Body of pancreas (tissue), 4 donors: ENCODE data around the gene DAGLB. TPM values are rescaled to one million over a fixed set of nuclear protein-coding genes. Genes with fewer than 3 reads are reported as not detected.
"Not testable (repeated sequence)": the region's sequence is repeated elsewhere in the genome, so short reads cannot be mapped to it uniquely, and the experiment has no call there.

Source experiments
- ATAC-seq: fragments of 150-250 bp; one replicate; pipeline ENCODE4 v1.9.1; 2016
- DNase-seq, 4 donors: peaks; one replicate each; pipeline ENCODE4 v3.0.0-alpha.2; 2019
- H3K27ac ChIP-seq, 4 donors: fragments of 200-600 bp; sonication (generic); 1 replicate in 3 of 4; 2 replicates in 1 of 4; pipeline versions ENCODE4 v1.5.1 to v1.6.1; 2016 to 2019; ENCODE audit warnings: mild to moderate bottlenecking in 1 of 4, mixed read lengths in 1 of 4, moderate library complexity in 1 of 4
- H3K27me3 ChIP-seq, 2 donors: fragments of 200-600 bp; sonication (generic); one replicate each; pipeline ENCODE4 v1.6.0; 2016; ENCODE audit warnings: mild to moderate bottlenecking in 1 of 2
- H3K36me3 ChIP-seq, 2 donors: fragments of 200-600 bp; sonication (generic); replicated peaks in 1 of 2; 2 replicates each; pipeline ENCODE4 v1.5.1; 2016; ENCODE audit warnings: low read depth in 2 of 2; ENCODE audit not compliant: insufficient read depth in 1 of 2
- H3K4me1 ChIP-seq: fragments of 200-600 bp; sonication (generic); one replicate; pipeline ENCODE4 v1.6.0; 2016
- H3K4me3 ChIP-seq, 2 donors: fragments of 200-600 bp; sonication (generic); 1 replicate in 1 of 2; 2 replicates in 1 of 2; pipeline ENCODE4 v1.5.1; 2016 to 2019
- H3K9me3 ChIP-seq, 3 donors: fragments of 200-600 bp; sonication (generic); 1 replicate in 2 of 3; 2 replicates in 1 of 3; pipeline ENCODE4 v1.5.1; 2016
- CTCF ChIP-seq, 7 experiments: fragments of 450-650 bp in 4 of 7; fragments of 200-600 bp in 3 of 7; sonication (generic) in 3 of 7; IDR thresholded peaks; one replicate each; pipeline ENCODE4 v1.5.1; 2016 to 2019; ENCODE audit warnings: antibody characterized with exemption in 7 of 7
- POLR2A ChIP-seq, 3 donors: fragments of 450-650 bp; IDR thresholded peaks; one replicate each; pipeline ENCODE4 v1.6.1; 2016; ENCODE audit warnings: antibody characterized with exemption in 3 of 3, mild to moderate bottlenecking in 2 of 3
- WGBS, 2 donors: methylation state at CpG; one replicate each; pipeline ENCODE4 v1.1.5; 2017; 5-methylcytosine and 5-hydroxymethylcytosine counted together
- intact Hi-C: fragments of 100-400 bp; cut with DNase I; formaldehyde crosslinking; loops from one replicate; pipeline ENCODE4 v1.15.1; 2023
- total RNA-seq, 2 donors: library from RNA; depleted of rRNA; stranded (reverse); fragments of >200 nt; gene quantifications; one replicate each; pipeline ENCODE4 v1.1.0, GENCODE V29; 2016

Gene DAGLB
- total RNA-seq, 2 donors from 2014 or later = 7.8 to 34.6 TPM

GRCh38 chr7:6460303-6460702, 12.5 kb upstream of the DAGLB start:
- H3K9me3 ChIP-seq = no peaks in the 10 kb centered on the region
- H3K4me1 ChIP-seq = peaks cover 16% of the 10 kb centered on the region
- ATAC-seq = peak; percentile 92
- peak overlapping the region; percentile 11 to 54 (median 28) for H3K27ac ChIP-seq
- peaks cover 0 to 14% of the 10 kb centered on the region in 2 donors for H3K36me3 ChIP-seq
- no peaks in the 10 kb centered on the region for H3K27me3 ChIP-seq
- TF ChIP-seq CTCF (IDR thresholded peaks at IDR 0.05) = no peak
- TF ChIP-seq POLR2A (IDR thresholded peaks at IDR 0.05) = no peak
- 47% methylated on average over 6 of the region's 6 CpGs; no CpG with 5 or more reads in 1 of the 2 donors for WGBS, 2 donors
- peak; percentile 65 to 83 (median 82) for DNase-seq
- intact Hi-C loops = no loop called here
- H3K4me3 ChIP-seq = no peak overlapping the region

- H3K27me3 ChIP-seq, H3K4me3 ChIP-seq, DNase-seq, H3K27ac ChIP-seq, H3K9me3 ChIP-seq, ATAC-seq, intact Hi-C loops: not testable (repeated sequence)
- Histone ChIP-seq H3K36me3 (peaks cover 0 to 14% of the 10 kb centered on the region in 2 donors), H3K4me1 (peaks cover 16% of the 10 kb centered on the region)
- 71 to 83% methylated on average over 3 of the region's 3 CpGs for WGBS, 2 donors
Measured at GRCh38 chr7:6458676-6459075, 10.9 kb upstream of the DAGLB start.

GRCh38 chr7:6453734-6454133, 6.0 kb upstream of the DAGLB start:
- Histone ChIP-seq H3K9me3 (no peaks in the 10 kb centered on the region), H3K36me3 (no peaks in the 10 kb centered on the region), H3K27me3 (no peaks in the 10 kb centered on the region), H3K4me1 (peaks cover 12% of the 10 kb centered on the region), H3K4me3 (no peak overlapping the region), H3K27ac (no peak overlapping the region)
- no peak for TF ChIP-seq POLR2A (IDR thresholded peaks at IDR 0.05)
- TF ChIP-seq CTCF (IDR thresholded peaks at IDR 0.05) = no peak
- no peak for ATAC-seq
- no peak for DNase-seq
- intact Hi-C loops = no loop called here
- WGBS, 2 donors = 73 to 74% methylated on average over 4 of the region's 4 CpGs

GRCh38 chr7:6451224-6451705, 3.5 kb upstream of the DAGLB start:
- H3K36me3 ChIP-seq = no peaks in the 10 kb centered on the region
- DNase-seq (peak in 2 of 4 donors; percentile 29 to 62), ATAC-seq (no peak)
- intact Hi-C loops = no loop called here
- H3K9me3 ChIP-seq = no peaks in the 10 kb centered on the region
- H3K27ac ChIP-seq = peak overlapping the region in 3 of 4 donors; percentile 17 to 60 (median 59)
- WGBS, 2 donors = 48 to 59% methylated on average over 6 of the region's 6 CpGs
- H3K4me1 ChIP-seq = peaks cover 18% of the 10 kb centered on the region
- no peaks in the 10 kb centered on the region for H3K27me3 ChIP-seq
- TF ChIP-seq POLR2A (IDR thresholded peaks at IDR 0.05) (no peak), CTCF (IDR thresholded peaks at IDR 0.05) (no peak)
- no peak overlapping the region for H3K4me3 ChIP-seq

GRCh38 chr7:6450591-6450990, 2.8 kb upstream of the DAGLB start:
- 50% methylated on average over 9 of the region's 10 CpGs; no CpG with 5 or more reads in 1 of the 2 donors for WGBS, 2 donors
- ATAC-seq = not testable (repeated sequence)

GRCh38 chr7:6449884-6450283, 2.1 kb upstream of the DAGLB start:
- Histone ChIP-seq H3K4me1 (peaks cover 18% of the 10 kb centered on the region), H3K27ac (peak overlapping the region in 2 of 4 donors; percentile 39 to 52)
- H3K9me3 ChIP-seq, H3K4me3 ChIP-seq, ATAC-seq, intact Hi-C loops, H3K36me3 ChIP-seq, H3K27me3 ChIP-seq: not testable (repeated sequence)
- 65% methylated on average over 10 of the region's 11 CpGs; no CpG with 5 or more reads in 1 of the 2 donors for WGBS, 2 donors
- peak in 3 of 4 donors; percentile 38 to 40 (median 39) for DNase-seq

More at GRCh38 chr7:6450591-6450990, 2.8 kb upstream of the DAGLB start:
- Histone ChIP-seq H3K4me1 (peaks cover 18% of the 10 kb centered on the region), H3K27ac (peak overlapping the region in 3 of 4 donors; percentile 17 to 60 (median 59))
- peak in 2 of 4 donors; percentile 25 to 26 for DNase-seq
- H3K36me3 ChIP-seq, H3K4me3 ChIP-seq, H3K27me3 ChIP-seq, intact Hi-C loops, H3K9me3 ChIP-seq: not testable (repeated sequence)
